GM12878 (cell line): Measurements from ENCODE around the gene TNFRSF14. TPM values are rescaled to one million over a fixed set of nuclear protein-coding genes. Genes with fewer than 3 reads are reported as not detected.

Source experiments
- CBX3 ChIP-seq: fragments of 200-600 bp; sonication (generic); IDR thresholded peaks from 2 replicates; pipeline ENCODE4 v1.6.1; 2016; ENCODE audit warnings: low read depth, borderline replicate concordance
- DPF2 ChIP-seq: fragments of 450-650 bp; IDR thresholded peaks from 2 replicates; pipeline ENCODE4 v1.6.1; 2017; ENCODE audit warnings: mild to moderate bottlenecking
- HDAC2 ChIP-seq: fragments of 200-600 bp; sonication (generic); IDR thresholded peaks from 2 replicates; pipeline ENCODE4 v1.6.1; 2017
- HDAC6 ChIP-seq: fragments of 200-600 bp; sonication (generic); IDR thresholded peaks from one replicate; pipeline ENCODE4 v1.8.0; 2017; ENCODE audit warnings: antibody characterized with exemption; ENCODE audit not compliant: unreplicated experiment
- LARP7 ChIP-seq: fragments of 450-650 bp; IDR thresholded peaks from 2 replicates; pipeline ENCODE4 v1.6.1; 2017; ENCODE audit warnings: mild to moderate bottlenecking
- MTA3 ChIP-seq: IDR thresholded peaks from 2 replicates; pipeline ENCODE4 v1.6.1; 2012; ENCODE audit warnings: low read length, inconsistent platforms, borderline replicate concordance
- RELA ChIP-seq: fragments of 450-650 bp; IDR thresholded peaks from 2 replicates; pipeline ENCODE4 v1.8.0; 2014; ENCODE audit warnings: borderline replicate concordance; ENCODE audit not compliant: partially characterized antibody
- SMARCA5 ChIP-seq: fragments of 450-650 bp; IDR thresholded peaks from 2 replicates; pipeline ENCODE4 v1.6.1; 2017; ENCODE audit warnings: mild to moderate bottlenecking
- SUZ12 ChIP-seq: fragments of 200-600 bp; sonication (generic); IDR thresholded peaks from one replicate; pipeline ENCODE4 v1.6.1; 2018; ENCODE audit warnings: antibody characterized with exemption, mild to moderate bottlenecking; ENCODE audit not compliant: unreplicated experiment
- TAF1 ChIP-seq: IDR thresholded peaks from 2 replicates; pipeline ENCODE4 v1.6.1; 2011; ENCODE audit warnings: mild to moderate bottlenecking, low read depth, low read length, borderline replicate concordance
- YY1 ChIP-seq: IDR thresholded peaks from 2 replicates; pipeline ENCODE4 v1.6.1; 2011; ENCODE audit warnings: low read depth, mild to moderate bottlenecking, low read length
- polyA plus RNA-seq, 11 experiments: library from polyadenylated mRNA; depleted of rRNA in 4 of 11; unstranded in 6 of 11; stranded (reverse) in 5 of 11; fragments of >200 nt; fragmentation: Nextera tagmentation in 4 of 11; fragmentation: Illumina TruSeq in 1 of 11; extraction: Ambion mirVana in 4 of 11; extraction: Trizol in 1 of 11; gene quantifications; 1 replicate in 1 of 11; 2 replicates in 10 of 11; pipeline versions ENCODE4 v1.2.1 to v1.2.3, GENCODE V29; 2011 to 2016; ENCODE audit warnings: inconsistent platforms in 2 of 11, missing spikeins in 2 of 11, low read depth in 1 of 11
- total RNA-seq, 4 experiments: library from RNA; depleted of rRNA in 3 of 4; stranded (reverse); fragments of >200 nt in 3 of 4; fragmentation: Illumina TruSeq in 1 of 4; extraction: Trizol in 1 of 4; gene quantifications; 2 replicates each; pipeline versions ENCODE4 v1.2.1 to v1.2.3, GENCODE V29; 2013 to 2021
- TF ChIP-seq, protein P1 (sequence below): IDR thresholded peaks from 2 replicates; pipeline ENCODE4 v1.6.1; 2012; ENCODE audit warnings: improper control_type of control experiment, low read depth, low read length; ENCODE audit not compliant: insufficient replicate concordance
- TF ChIP-seq, protein P2 (sequence below): fragments of 450-650 bp; IDR thresholded peaks from 2 replicates; pipeline ENCODE4 v1.6.1; 2017; ENCODE audit warnings: mild to moderate bottlenecking, low read depth, inconsistent platforms; ENCODE audit not compliant: poor library complexity, severe bottlenecking
- TF ChIP-seq, protein P3 (sequence below): fragments of 450-650 bp; IDR thresholded peaks from 2 replicates; pipeline ENCODE4 v1.6.1; 2018; ENCODE audit warnings: borderline replicate concordance, mild to moderate bottlenecking; ENCODE audit not compliant: partially characterized antibody
- TF ChIP-seq, protein P4 (sequence below): IDR thresholded peaks from 2 replicates; pipeline ENCODE4 v1.6.1; 2011; ENCODE audit warnings: borderline replicate concordance, low read depth, mild to moderate bottlenecking, moderate library complexity, low read length; ENCODE audit not compliant: insufficient read depth, poor library complexity, severe bottlenecking
- TF ChIP-seq, protein P5 (sequence below): fragments of 150-350 bp; IDR thresholded peaks from 2 replicates; pipeline ENCODE4 v1.6.1; 2014; ENCODE audit warnings: mild to moderate bottlenecking, low read depth, low read length

The TNFRSF14 gene
- total and polyA plus RNA-seq, 10 of the 15 experiments (the other 5 are each of a cell fraction or from before 2014, with no cell fraction given), result 0.43 to 114 (median 41.5) TPM

DNA sequence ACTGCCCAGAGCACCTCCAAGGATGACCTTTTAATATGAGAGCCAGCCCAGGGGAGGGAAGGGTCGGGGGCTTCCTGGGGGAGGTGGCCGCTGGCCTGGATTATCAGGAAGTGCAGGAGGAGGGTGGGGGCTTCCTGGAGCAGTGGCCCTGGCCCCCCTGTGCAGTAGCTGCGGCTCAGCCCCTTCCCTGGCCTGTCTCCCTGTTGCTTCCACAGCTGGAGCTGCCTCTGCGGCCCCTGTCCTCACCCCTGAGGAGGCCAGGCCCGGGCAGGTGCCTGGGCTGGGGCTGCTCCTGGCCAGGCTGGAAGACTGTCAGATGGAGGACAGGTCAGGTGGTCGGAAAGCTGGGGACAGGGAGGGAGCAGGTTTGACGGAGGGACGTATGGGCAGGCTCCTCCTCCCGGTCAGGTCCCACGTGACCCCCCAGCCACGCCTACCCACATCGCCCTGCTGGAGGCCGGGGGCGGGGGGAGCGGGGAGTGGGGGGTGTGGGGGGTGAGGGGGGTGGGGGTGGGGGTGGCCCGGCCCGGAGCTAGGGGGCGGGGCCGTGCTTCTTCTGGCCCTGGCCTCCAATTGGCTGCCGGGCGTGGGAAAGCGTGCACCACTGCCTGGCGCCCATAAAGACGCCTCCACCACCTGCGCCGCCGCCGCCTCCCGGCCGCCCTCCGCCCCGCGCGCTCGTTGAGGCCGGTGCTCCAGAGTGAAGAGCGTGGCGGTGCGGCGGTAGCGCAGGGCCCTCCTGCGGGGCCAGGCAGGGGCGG lies 10.2 kb upstream of the TNFRSF14 start (continued):
- TF ChIP-seq, protein P1, sequence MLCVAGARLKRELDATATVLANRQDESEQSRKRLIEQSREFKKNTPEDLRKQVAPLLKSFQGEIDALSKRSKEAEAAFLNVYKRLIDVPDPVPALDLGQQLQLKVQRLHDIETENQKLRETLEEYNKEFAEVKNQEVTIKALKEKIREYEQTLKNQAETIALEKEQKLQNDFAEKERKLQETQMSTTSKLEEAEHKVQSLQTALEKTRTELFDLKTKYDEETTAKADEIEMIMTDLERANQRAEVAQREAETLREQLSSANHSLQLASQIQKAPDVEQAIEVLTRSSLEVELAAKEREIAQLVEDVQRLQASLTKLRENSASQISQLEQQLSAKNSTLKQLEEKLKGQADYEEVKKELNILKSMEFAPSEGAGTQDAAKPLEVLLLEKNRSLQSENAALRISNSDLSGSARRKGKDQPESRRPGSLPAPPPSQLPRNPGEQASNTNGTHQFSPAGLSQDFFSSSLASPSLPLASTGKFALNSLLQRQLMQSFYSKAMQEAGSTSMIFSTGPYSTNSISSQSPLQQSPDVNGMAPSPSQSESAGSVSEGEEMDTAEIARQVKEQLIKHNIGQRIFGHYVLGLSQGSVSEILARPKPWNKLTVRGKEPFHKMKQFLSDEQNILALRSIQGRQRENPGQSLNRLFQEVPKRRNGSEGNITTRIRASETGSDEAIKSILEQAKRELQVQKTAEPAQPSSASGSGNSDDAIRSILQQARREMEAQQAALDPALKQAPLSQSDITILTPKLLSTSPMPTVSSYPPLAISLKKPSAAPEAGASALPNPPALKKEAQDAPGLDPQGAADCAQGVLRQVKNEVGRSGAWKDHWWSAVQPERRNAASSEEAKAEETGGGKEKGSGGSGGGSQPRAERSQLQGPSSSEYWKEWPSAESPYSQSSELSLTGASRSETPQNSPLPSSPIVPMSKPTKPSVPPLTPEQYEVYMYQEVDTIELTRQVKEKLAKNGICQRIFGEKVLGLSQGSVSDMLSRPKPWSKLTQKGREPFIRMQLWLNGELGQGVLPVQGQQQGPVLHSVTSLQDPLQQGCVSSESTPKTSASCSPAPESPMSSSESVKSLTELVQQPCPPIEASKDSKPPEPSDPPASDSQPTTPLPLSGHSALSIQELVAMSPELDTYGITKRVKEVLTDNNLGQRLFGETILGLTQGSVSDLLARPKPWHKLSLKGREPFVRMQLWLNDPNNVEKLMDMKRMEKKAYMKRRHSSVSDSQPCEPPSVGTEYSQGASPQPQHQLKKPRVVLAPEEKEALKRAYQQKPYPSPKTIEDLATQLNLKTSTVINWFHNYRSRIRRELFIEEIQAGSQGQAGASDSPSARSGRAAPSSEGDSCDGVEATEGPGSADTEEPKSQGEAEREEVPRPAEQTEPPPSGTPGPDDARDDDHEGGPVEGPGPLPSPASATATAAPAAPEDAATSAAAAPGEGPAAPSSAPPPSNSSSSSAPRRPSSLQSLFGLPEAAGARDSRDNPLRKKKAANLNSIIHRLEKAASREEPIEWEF, result no peak
- TF ChIP-seq, protein P2, sequence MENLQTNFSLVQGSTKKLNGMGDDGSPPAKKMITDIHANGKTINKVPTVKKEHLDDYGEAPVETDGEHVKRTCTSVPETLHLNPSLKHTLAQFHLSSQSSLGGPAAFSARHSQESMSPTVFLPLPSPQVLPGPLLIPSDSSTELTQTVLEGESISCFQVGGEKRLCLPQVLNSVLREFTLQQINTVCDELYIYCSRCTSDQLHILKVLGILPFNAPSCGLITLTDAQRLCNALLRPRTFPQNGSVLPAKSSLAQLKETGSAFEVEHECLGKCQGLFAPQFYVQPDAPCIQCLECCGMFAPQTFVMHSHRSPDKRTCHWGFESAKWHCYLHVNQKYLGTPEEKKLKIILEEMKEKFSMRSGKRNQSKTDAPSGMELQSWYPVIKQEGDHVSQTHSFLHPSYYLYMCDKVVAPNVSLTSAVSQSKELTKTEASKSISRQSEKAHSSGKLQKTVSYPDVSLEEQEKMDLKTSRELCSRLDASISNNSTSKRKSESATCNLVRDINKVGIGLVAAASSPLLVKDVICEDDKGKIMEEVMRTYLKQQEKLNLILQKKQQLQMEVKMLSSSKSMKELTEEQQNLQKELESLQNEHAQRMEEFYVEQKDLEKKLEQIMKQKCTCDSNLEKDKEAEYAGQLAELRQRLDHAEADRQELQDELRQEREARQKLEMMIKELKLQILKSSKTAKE, result no peak
- TF ChIP-seq LARP7, result no peak
- TF ChIP-seq YY1, result peak; percentile 49; the same call in 1 of the 2 replicates
- 0 out of 2 replicates have a peak, but pooled peaks have one; percentile 80 for TF ChIP-seq DPF2
- TF ChIP-seq, protein P3, sequence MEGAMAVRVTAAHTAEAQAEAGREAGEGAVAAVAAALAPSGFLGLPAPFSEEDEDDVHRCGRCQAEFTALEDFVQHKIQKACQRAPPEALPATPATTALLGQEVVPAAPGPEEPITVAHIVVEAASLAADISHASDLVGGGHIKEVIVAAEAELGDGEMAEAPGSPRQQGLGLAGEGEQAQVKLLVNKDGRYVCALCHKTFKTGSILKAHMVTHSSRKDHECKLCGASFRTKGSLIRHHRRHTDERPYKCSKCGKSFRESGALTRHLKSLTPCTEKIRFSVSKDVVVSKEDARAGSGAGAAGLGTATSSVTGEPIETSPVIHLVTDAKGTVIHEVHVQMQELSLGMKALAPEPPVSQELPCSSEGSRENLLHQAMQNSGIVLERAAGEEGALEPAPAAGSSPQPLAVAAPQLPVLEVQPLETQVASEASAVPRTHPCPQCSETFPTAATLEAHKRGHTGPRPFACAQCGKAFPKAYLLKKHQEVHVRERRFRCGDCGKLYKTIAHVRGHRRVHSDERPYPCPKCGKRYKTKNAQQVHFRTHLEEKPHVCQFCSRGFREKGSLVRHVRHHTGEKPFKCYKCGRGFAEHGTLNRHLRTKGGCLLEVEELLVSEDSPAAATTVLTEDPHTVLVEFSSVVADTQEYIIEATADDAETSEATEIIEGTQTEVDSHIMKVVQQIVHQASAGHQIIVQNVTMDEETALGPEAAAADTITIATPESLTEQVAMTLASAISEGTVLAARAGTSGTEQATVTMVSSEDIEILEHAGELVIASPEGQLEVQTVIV, result no peak
- TF ChIP-seq TAF1, result peak; percentile 68
- TF ChIP-seq SMARCA5, result peak; percentile 93
- no peak for TF ChIP-seq CBX3
- TF ChIP-seq HDAC2, result no peak
- no peak for TF ChIP-seq SUZ12
- TF ChIP-seq MTA3, result no peak
- TF ChIP-seq, protein P4, sequence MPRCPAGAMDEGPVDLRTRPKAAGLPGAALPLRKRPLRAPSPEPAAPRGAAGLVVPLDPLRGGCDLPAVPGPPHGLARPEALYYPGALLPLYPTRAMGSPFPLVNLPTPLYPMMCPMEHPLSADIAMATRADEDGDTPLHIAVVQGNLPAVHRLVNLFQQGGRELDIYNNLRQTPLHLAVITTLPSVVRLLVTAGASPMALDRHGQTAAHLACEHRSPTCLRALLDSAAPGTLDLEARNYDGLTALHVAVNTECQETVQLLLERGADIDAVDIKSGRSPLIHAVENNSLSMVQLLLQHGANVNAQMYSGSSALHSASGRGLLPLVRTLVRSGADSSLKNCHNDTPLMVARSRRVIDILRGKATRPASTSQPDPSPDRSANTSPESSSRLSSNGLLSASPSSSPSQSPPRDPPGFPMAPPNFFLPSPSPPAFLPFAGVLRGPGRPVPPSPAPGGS, result no peak
- no peak for TF ChIP-seq RELA
- no peak for TF ChIP-seq HDAC6
- TF ChIP-seq, protein P5, sequence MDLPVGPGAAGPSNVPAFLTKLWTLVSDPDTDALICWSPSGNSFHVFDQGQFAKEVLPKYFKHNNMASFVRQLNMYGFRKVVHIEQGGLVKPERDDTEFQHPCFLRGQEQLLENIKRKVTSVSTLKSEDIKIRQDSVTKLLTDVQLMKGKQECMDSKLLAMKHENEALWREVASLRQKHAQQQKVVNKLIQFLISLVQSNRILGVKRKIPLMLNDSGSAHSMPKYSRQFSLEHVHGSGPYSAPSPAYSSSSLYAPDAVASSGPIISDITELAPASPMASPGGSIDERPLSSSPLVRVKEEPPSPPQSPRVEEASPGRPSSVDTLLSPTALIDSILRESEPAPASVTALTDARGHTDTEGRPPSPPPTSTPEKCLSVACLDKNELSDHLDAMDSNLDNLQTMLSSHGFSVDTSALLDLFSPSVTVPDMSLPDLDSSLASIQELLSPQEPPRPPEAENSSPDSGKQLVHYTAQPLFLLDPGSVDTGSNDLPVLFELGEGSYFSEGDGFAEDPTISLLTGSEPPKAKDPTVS, result no peak
